Ureter (tissue), 1 donor: ENCODE results near the gene KCNJ10. TPM values are rescaled to one million over a fixed set of nuclear protein-coding genes. Genes with fewer than 3 reads are reported as not detected.
"Not testable (repeated sequence)": the region's sequence is repeated elsewhere in the genome, so short reads cannot be mapped to it uniquely, and the experiment has no call there.

Experiments
- DNase-seq: peaks from one replicate; pipeline ENCODE4 v3.0.0-alpha.2; 2020; ENCODE audit warnings: low spot score
- total RNA-seq: library from RNA; stranded (reverse); gene quantifications from one replicate; pipeline ENCODE4 v1.2.4, GENCODE V29; 2023
- donor health status: DM: yes; HTN: yes; CAD: no.

Gene KCNJ10
- total RNA-seq, 1 donor from 2014 or later = not detected

GRCh38 chr1:160061369-160062229, 8.4 kb downstream of the KCNJ10 start:
- no peak for DNase-seq

GRCh38 chr1:160058087-160058486, 11.9 kb downstream of the KCNJ10 start:
- DNase-seq = no peak

- DNase-seq = no peak
These were observed 13.3 kb downstream of the KCNJ10 start for GRCh38 chr1:160056648-160057169.

DNA sequence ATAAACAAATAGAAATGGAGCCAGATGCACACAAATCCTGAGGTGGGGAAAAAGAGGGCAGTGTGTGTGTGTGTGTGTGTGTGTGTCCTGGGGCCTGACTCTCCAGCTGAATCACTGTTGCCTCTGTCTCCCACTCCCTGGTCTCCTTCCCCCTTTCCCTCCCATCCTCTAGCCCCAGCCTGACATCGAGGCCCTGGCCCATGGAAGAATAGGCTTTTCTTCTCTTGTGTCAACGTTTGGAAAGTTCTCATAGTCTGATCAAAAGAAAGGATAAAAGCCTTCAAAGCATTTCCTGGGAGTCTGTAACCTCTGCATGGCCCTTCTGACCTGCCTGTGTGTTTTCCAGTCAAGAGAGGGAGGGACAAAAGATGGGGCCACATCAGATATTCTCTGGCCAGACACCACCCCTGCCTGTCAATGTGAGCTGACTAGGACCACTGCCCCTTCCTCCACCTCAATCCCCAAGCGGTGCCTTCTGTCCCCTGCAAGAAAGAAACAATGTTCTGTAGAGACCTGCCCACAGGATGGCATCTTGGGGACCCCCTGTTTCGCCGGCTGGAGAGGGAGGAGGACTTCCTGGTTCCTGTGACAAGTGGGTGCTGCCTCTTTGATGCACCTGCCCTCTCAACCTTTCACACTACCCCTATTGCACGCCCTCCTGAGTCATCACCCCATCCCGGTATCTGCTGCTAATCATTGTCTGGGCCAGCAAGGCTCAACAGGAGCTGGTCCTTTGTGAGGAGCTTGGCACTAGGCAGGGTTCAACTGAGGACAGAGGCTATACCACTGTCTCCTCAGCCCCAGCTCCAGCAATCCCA, 16.2 kb downstream of the KCNJ10 start:
- no peak for DNase-seq

GRCh38 chr1:160052936-160053335, 17.0 kb downstream of the KCNJ10 start:
- DNase-seq = no peak

- no peak for DNase-seq
These were observed 19.3 kb downstream of the KCNJ10 start for GRCh38 chr1:160050619-160051018.

- DNase-seq = not testable (repeated sequence)
These were observed 19.8 kb downstream of the KCNJ10 start for GRCh38 chr1:160050182-160050581.

- DNase-seq = no peak
These were observed 20.9 kb downstream of the KCNJ10 start for GRCh38 chr1:160049101-160049500.

DNA sequence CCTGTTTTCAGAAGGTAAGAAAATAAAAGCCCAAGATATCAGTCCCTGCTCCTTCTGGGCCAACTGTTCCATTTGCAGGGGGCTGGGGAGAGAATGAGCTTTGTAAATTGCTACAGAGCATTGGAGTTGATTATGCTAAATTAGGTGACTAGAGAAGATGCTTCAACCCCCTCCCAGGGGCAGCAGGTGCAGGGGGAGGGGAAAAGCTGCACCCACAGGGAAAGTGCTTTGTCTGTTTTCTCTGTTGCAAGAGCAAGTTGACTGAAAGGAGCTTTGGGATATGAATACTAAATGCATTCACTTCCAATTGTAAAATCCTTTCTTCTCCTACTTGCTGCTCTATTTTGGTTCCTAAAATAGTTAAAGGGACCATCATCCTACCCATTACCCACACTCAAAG, 21.6 kb downstream of the KCNJ10 start:
- DNase-seq = no peak

DNA sequence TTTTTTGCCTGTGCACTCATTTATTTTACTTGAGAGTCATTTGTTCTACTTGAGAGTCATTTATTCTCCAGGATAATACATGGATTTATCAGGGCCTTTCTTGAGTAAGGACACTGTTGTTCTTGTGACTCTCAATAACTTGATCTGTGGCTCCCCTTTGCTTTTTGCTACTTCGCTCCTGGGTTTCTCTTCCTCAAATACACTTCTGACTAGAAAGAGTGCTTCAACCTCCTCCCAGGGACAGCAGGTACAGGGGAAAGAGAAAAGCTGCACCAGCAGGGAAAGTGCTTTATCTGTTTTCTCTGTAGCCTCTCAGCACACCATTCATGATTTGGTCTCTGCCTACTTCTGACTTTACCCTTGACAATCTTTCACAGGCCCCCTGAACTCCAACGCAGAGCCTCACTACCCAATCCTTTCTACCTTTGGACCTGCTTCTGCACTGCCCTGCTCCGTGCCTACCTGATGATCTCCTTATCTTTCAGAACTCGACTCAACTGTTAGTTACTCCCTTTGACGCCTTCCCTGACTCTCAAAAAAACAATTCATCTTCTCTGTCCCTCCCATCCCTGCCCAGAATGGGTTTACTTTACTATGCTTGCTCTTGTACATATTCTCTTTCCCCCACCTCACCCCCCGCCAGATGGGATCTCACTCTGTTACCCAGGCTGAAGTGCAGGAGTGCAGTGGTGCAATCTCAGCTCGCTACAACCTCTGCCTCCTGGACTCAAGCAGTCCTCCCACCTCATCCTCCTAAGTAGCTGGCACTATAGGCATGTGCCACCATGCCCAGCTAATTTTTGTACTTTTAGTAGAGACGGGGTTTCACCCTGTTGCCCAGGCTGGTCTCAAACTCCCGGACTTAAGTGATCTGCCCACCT, 22.6 kb downstream of the KCNJ10 start:
- DNase-seq = no peak

GRCh38 chr1:160046494-160047110, 23.4 kb downstream of the KCNJ10 start:
- peak; percentile 57 for DNase-seq

GRCh38 chr1:160045653-160046052, 24.3 kb downstream of the KCNJ10 start:
- no peak for DNase-seq

DNA sequence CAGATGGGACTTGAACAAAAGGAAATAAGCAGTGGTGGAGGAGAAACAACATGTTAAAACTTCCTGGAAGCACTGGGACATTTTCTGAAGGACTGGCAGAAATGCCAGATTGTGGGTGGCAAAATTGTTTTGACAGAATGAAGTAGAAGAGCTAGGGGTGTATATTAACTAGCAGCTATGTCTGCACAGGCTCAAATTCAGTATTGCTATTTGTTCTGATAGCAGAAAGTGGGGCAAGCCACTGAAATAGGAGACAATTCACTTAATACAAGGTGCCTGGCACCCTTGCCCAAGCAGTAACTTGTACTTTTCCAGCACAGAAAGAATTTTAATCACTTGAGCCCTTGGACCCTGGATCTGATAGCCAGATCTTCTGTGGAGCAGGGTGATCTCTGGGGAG, 26.4 kb downstream of the KCNJ10 start:
- no peak for DNase-seq

GRCh38 chr1:160040476-160040875, 29.5 kb downstream of the KCNJ10 start:
- DNase-seq = no peak

DNA sequence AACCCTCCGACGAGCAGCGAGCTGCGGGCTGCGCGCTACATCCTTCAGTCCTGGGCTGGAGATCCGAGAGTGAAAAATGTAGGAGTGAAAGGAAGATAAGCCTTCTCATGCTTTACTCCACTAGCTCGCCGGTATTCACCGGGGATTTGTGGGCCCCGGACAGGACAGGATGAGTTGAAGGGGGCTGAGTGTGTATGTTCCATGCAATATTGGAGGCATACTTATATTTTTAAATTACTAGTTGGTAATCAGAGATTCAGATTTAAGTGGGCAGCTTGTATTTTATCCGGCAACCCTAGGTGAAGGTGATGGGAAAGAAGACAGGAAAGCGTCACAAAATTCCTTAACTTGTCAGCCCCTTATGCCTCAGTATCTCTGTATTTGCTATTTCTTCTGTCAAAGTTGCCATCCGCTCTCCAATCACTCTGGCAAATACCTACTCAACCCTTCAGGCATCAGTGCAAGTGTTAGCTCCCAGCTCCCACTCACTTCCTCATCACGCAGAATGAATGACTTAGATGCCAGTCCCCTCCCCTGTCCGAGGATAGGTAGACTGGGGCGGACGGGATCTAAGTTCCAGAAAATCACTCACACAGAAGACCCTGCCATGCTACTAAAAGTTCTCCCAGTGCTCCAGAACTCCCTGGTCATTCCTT, 37.7 kb downstream of the KCNJ10 start:
- DNase-seq = no peak

DNA sequence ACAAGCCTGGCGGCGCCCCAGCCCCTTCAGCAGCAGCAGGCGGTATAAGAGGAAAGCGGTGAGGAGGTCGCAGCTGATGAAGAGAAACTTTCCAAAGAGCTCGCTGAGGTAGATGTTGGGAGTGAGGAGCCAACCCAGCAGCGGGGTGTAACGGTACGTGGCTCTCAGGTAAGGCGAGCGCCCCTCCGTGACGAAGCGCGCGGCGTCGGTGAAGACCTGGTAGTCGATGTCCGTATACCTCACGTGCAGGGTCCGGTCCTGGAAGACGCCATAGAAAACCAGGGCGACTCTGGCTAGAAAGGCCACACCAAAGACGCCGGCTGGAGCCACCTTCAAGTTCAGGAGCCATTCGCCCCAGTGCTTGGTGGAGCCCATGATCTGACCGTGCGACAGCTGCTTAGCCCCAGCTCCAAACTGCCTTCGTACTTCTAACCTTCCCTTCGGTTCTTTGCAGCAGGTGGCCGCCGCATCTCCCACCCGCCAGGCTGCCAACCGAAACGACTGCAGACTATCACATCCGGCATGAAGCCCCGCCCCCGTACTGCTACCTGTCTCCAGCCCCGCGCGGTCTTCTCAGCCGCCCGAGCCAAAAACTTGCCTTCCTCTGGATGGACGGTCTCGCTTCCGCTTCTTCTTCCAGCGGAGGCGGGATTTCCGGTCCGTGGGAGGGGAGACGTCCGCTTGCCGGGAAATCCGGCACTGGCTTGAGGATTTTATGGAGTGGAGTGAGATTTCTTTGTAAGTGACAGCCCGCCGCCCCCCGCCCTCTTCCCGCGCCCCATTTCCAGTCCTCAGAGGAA, 38.4 kb downstream of the KCNJ10 start, which contains the start of gene PIGM:
Gene PIGM (minus strand): TSS at position 626 of the 800 bp plus-strand sequence. CDS start 251 bp downstream, at position 375.
- DNase-seq = peak; percentile 95

DNA sequence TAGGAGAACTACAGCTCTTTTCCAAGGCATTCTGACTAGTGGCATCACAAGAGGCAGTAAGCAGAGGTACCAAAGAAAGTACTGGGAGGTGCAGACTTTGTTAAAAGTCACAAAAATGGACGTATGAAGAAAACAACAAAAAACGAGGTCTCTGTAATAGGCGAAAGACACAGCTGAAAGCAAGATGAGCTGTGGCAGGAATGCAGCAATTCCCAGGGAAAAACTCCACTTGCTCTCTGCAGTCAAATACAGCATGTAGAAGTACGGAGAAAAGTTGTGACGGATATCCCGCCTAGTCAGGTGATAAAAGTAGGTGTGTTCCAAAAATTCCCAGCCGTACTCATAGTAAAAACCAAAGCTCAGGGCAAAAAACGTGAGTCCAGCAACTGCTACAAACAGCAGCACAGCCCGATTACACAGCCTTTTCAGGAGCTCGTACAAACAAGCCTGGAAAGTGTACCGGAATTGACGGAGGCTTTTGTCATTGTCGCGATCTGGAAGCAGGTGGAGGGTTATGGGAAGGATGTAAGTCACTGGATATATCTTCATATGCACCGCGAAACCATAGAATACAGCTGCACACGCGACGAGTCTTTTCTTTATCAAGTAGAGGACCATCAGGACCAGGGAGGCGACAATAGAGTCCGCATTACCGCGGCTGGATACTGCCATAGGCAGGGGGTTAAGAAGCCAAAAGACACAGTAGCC, 39.1 kb downstream of the KCNJ10 start:
- DNase-seq = no peak

DNA sequence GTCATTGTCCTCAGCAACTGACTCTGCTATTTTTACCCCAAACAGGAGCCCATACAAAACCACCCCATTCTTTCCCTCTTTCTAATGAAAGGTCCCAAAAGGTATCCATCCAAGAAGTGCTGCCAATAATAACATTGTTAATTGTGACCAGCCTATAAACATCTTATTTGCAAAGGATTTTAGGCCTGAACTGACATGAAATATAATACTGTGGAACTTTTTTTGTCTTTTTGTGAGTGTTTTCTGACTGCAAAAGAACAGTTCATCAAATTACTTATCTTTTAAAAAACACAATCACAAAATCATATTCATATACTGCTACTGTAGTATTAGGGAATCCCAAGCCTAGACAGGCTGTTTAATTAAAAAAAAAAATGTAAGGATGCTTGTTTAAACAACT, 41.5 kb downstream of the KCNJ10 start:
- no peak for DNase-seq

DNA sequence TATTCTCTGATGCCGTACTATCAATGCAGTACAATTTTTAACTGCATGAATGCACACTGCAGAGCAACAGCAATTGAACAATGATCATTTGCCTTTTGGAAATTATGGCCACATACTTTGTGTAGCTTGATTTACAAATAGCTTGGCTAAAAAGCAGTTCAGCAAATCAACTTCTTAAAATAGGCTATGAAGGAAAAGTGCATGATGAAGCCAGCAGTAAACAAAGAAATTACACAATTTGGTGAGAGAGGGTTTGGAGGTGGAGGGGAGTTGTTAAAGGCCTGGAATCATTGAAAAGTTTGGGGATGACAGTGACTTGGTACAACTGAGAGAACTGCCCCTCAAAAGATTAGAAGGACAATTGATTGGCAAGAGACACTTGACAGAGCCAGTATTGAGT, 44.6 kb downstream of the KCNJ10 start:
- DNase-seq = no peak
